Dedifferentiated amniotic fluid mesenchymal stem cell (primary cell): ENCODE measurements around the gene PPP1R14B.
A peak's percentile ranks its signal among the peaks of the same experiment; 100 is the strongest.
"Not testable (repeated sequence)": the region's sequence is repeated elsewhere in the genome, so short reads cannot be mapped to it uniquely, and the experiment has no call there.

Experiments
- DNase-seq: peaks from one replicate; pipeline ENCODE4 v3.0.0-alpha.2; 2016; ENCODE audit errors: extremely low spot score

PPP1R14B gene

GRCh38 chr11:64260147-64260708 lies 13.5 kb upstream of the PPP1R14B start:
- DNase-seq, result no peak

- DNase-seq, result no peak
Measured at GRCh38 chr11:64259533-64260067, 12.9 kb upstream of the PPP1R14B start.

GRCh38 chr11:64258946-64259532 lies 12.3 kb upstream of the PPP1R14B start:
- DNase-seq, result no peak

- DNase-seq, result no peak
Measured at GRCh38 chr11:64258356-64258755, 11.6 kb upstream of the PPP1R14B start.

GRCh38 chr11:64256300-64256699 lies 9.6 kb upstream of the PPP1R14B start:
- no peak for DNase-seq

- no peak for DNase-seq
Measured at GRCh38 chr11:64255135-64256128, 8.7 kb upstream of the PPP1R14B start.

GRCh38 chr11:64254326-64254725 lies 7.6 kb upstream of the PPP1R14B start:
- DNase-seq, result no peak

- no peak for DNase-seq
Measured at GRCh38 chr11:64253481-64253880, 6.7 kb upstream of the PPP1R14B start.

- DNase-seq, result no peak
Measured at GRCh38 chr11:64253043-64253442, 6.3 kb upstream of the PPP1R14B start.

- no peak for DNase-seq
Measured at GRCh38 chr11:64252003-64252872, 5.5 kb upstream of the PPP1R14B start.

- DNase-seq, result no peak
Measured at GRCh38 chr11:64251753-64252002, 4.9 kb upstream of the PPP1R14B start.

GRCh38 chr11:64251016-64251752 lies 4.4 kb upstream of the PPP1R14B start, which contains the start of gene PLCB3:
TSS of gene PLCB3 (plus strand) at chr11:64251530. CDS start at chr11:64251650, 120 bp downstream.
- peak; percentile 31 for DNase-seq

- no peak for DNase-seq
Measured at GRCh38 chr11:64250415-64251015, 3.8 kb upstream of the PPP1R14B start.

GRCh38 chr11:64249563-64250414 lies 3.0 kb upstream of the PPP1R14B start:
- DNase-seq, result no peak

- no peak for DNase-seq
Measured at GRCh38 chr11:64249038-64249437, 2.3 kb upstream of the PPP1R14B start.

GRCh38 chr11:64248578-64248977 lies 1.8 kb upstream of the PPP1R14B start:
- no peak for DNase-seq

GRCh38 chr11:64247729-64248531 lies 1.2 kb upstream of the PPP1R14B start:
- DNase-seq, result no peak

GRCh38 chr11:64246621-64246870 lies 197 bp downstream of the PPP1R14B start:
- not testable (repeated sequence) for DNase-seq
